IPS-18a (cell line): ENCODE measurements around the gene ARHGDIB.

Experiments
- H3K27ac ChIP-seq: one replicate; pipeline ENCODE4 v1.5.1; 2013; ENCODE audit warnings: low read length
- H3K27me3 ChIP-seq: one replicate; pipeline ENCODE4 v1.6.1; 2013; ENCODE audit warnings: mild to moderate bottlenecking, low read length; ENCODE audit not compliant: control insufficient read depth, insufficient read depth
- H3K36me3 ChIP-seq: one replicate; pipeline ENCODE4 v1.6.1; 2013; ENCODE audit warnings: low read depth, low read length; ENCODE audit not compliant: control insufficient read depth
- H3K4me1 ChIP-seq: one replicate; pipeline ENCODE4 v1.6.1; 2013; ENCODE audit warnings: low read depth, low read length; ENCODE audit not compliant: control insufficient read depth
- H3K4me3 ChIP-seq: one replicate; pipeline ENCODE4 v1.5.1; 2013; ENCODE audit warnings: low read length
- H3K9ac ChIP-seq: one replicate; pipeline ENCODE4 v1.6.1; 2013; ENCODE audit warnings: mild to moderate bottlenecking, low read length, moderate library complexity
- H3K9me3 ChIP-seq: one replicate; pipeline ENCODE4 v1.6.1; 2013; ENCODE audit warnings: low read depth, low read length; ENCODE audit not compliant: control insufficient read depth

ARHGDIB gene

DNA sequence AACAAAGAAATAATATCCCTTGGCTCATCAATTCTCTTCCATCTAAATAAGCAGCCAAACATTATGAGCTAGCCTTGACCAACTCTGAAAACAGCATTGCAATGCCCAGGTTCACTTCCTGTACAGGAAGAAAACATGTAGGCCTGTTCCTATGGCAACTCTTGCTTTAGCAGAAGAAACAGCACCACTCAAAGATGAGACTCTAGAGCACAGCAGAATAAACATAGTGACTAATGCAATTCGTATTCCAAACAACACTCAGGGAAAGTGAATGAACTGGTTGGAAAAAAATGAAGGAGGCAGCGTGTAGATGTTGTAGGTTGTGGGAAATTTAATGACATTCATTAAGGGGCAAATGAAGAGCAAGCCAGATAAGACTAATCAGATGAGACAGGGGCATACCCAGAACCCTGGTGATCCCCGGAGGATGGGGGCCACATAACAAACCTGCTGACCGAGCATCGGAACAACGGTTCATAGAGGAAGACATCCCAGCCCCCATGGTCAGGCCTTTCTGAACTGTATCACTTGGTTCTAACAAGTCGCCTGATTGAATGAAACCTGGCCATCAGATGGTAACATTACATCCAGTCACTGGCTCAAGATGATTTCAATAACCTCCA is 9.0 kb downstream of the ARHGDIB start:
- Histone ChIP-seq H3K4me1 (peaks cover 11% of the 10 kb centered on the region), H3K27me3 (no peaks in the 10 kb centered on the region), H3K4me3 (no peak overlapping the region), H3K9me3 (no peaks in the 10 kb centered on the region), H3K36me3 (no peaks in the 10 kb centered on the region), H3K9ac (no peak overlapping the region), H3K27ac (no peak overlapping the region)

DNA sequence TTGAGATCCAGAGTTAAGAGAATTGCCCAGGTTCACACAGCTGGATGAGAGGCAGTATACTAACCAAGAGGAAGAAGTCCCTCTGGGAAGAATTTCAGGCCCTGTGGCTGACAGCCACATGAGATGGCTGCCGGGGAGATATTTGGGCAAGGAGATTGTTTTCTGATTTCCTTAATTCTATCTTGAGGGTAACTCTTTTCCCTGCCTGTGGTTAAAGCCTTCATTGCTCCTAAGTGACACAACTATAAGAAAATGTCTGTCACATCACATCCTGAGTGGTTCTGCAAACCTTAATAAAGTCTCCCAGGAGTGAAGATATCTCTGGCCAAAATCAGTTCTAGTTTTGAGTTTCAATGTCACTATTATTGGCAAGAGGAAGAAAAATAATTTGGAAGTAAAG is 9.6 kb downstream of the ARHGDIB start:
- H3K9me3 ChIP-seq: no peaks in the 10 kb centered on the region
- no peaks in the 10 kb centered on the region for H3K36me3 ChIP-seq
- no peak overlapping the region for H3K27ac ChIP-seq
- H3K4me1 ChIP-seq: peaks cover 11% of the 10 kb centered on the region
- H3K9ac ChIP-seq: no peak overlapping the region
- H3K4me3 ChIP-seq: no peak overlapping the region
- no peaks in the 10 kb centered on the region for H3K27me3 ChIP-seq

DNA sequence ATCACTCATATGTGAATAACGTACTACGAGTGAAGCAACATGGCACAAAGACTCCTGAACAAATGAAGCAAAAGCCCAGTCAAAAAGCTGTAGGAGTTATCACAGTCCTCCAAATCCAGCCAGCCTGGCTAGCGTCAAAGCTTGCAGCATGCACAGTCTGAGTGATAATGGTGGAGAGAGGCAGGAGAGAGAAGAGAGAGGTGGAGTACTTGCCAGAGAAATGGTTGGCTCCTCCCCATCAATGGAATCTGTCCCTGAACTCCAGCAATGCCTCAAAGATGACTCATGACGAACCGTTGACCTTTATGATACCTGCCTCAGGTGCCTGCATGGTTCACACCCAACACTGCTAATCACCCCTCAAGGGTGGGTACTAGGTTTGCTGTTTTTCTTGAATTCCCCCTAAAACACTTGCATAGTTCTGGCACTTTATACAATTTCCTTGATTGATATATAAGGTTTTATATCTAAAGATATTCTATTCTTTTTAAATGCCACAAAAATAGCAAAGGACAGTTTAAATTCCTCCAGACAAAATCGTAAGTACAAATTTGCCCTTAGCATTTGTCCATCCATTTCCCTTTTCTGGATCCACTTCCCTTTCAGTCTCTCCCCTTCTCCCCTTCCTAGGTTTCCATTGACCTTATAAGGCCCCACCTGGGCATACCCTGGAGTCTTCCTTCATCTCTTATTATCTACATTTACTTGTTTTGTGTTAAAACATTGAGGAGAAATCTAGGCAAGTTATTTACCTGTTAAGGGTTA is 10.2 kb downstream of the ARHGDIB start:
- Histone ChIP-seq H3K9ac (no peak overlapping the region), H3K27ac (no peak overlapping the region), H3K4me3 (no peak overlapping the region), H3K9me3 (no peaks in the 10 kb centered on the region), H3K36me3 (no peaks in the 10 kb centered on the region), H3K4me1 (peaks cover 7% of the 10 kb centered on the region), H3K27me3 (no peaks in the 10 kb centered on the region)

DNA sequence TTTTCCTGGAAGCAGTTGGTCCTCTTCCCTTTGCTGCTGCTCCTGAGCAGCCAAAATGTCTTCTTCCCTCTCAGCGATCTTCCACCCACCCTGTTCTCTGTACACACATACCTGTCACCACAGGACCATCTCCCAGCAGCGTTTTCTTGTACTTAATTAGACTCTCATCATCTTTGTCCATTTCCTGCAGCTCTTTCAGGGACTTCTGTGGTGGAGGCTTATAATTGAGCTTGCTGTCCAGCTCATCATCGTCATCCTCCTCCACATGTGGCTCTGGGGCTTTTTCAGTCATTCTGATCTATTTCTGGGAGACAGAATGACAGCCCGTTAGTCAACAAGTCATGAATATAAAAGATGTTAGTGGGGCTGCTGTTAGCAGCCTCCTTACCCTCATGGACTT is 11.0 kb downstream of the ARHGDIB start:
- no peak overlapping the region for H3K27ac ChIP-seq
- H3K4me1 ChIP-seq: peaks cover 7% of the 10 kb centered on the region
- H3K9ac ChIP-seq: no peak overlapping the region
- no peaks in the 10 kb centered on the region for H3K9me3 ChIP-seq
- H3K36me3 ChIP-seq: no peaks in the 10 kb centered on the region
- H3K27me3 ChIP-seq: no peaks in the 10 kb centered on the region
- H3K4me3 ChIP-seq: no peak overlapping the region

DNA sequence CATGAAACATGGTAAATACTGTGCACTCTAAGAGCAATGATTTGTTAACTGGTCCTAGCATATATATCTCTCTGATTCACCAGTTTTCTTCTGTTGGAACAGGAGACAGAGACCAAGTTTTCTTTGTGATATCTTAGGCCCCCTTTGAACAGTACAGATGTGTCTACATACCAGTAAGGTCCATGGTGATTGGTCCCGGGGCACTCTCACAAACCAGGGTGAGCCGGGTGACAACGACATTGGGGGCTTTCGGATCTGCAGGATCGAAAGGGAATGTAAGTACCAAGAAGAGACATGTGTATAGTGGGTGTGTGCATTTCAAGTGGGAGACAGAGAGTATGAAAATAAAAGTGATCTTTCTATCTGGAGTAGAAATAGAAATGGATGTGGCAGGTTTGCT is 11.8 kb downstream of the ARHGDIB start:
- Histone ChIP-seq H3K27me3 (no peaks in the 10 kb centered on the region), H3K9me3 (no peaks in the 10 kb centered on the region), H3K27ac (no peak overlapping the region), H3K4me3 (no peak overlapping the region), H3K9ac (no peak overlapping the region), H3K4me1 (peaks cover 7% of the 10 kb centered on the region), H3K36me3 (no peaks in the 10 kb centered on the region)

DNA sequence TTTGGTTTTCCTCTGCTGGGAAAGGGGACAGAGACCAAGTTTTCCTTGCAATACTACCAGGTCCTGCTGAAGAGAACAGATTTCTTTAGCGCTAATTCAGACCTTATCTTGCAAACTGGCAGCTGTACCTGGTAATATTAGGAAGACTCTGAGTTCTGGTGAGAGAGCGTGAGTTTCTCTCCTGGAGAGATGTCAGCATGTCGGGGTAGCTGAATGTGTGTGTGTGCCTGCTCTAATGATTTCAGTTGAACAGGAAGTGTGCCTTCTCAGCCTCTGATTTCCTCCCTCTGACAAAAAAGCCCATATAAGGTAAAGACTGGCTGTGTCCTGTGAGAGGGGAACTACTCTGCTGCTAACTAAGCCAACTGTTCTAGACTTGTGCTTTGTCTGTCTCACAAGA is 12.7 kb downstream of the ARHGDIB start:
- no peaks in the 10 kb centered on the region for H3K36me3 ChIP-seq
- H3K9ac ChIP-seq: no peak overlapping the region
- H3K9me3 ChIP-seq: no peaks in the 10 kb centered on the region
- H3K4me1 ChIP-seq: peaks cover 7% of the 10 kb centered on the region
- no peaks in the 10 kb centered on the region for H3K27me3 ChIP-seq
- no peak overlapping the region for H3K4me3 ChIP-seq
- no peak overlapping the region for H3K27ac ChIP-seq

DNA sequence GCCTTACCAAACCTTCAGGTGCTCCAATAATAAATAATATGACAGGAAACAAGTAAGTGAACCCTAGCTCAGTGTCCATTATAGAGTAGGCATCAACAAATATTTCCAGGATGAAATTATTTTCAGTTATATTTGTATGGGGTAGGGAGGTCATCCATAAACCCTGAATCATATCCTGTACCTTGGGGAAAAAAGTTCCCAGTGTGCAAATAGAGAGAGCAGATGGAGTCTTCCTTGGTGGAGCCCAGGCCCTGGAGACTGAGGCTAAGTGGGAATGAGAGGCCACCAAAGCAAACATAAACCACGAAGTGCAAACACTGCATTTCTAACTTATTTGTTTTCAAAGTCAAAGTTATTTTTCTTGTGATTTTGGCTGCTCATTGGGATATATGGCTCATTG is 14.5 kb downstream of the ARHGDIB start:
- Histone ChIP-seq H3K4me3 (no peak overlapping the region), H3K36me3 (no peaks in the 10 kb centered on the region), H3K4me1 (peaks cover 7% of the 10 kb centered on the region), H3K27ac (no peak overlapping the region), H3K9ac (no peak overlapping the region), H3K27me3 (no peaks in the 10 kb centered on the region), H3K9me3 (no peaks in the 10 kb centered on the region)

DNA sequence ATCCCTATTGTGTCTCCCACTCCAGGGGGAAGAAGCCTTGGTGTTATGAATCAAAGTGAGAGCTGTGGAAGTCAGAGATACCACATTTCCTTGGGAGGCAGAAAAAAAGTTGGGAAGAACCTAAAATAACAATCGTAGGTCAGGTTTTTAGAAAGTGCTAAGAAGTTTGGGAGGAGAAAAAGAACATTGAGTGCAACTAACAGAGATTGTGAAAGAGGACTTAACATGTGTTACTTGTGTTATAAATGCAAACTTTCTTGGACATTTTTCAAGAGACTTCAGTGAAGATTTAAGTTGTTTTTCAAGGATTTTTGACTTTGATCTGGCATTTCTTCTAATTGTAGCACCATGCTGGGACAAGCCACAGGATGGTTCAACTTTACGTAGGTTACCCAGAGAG is 15.2 kb downstream of the ARHGDIB start:
- Histone ChIP-seq H3K36me3 (no peaks in the 10 kb centered on the region), H3K27me3 (no peaks in the 10 kb centered on the region), H3K9me3 (no peaks in the 10 kb centered on the region), H3K27ac (no peak overlapping the region), H3K4me1 (peaks cover 7% of the 10 kb centered on the region), H3K9ac (no peak overlapping the region), H3K4me3 (no peak overlapping the region)

DNA sequence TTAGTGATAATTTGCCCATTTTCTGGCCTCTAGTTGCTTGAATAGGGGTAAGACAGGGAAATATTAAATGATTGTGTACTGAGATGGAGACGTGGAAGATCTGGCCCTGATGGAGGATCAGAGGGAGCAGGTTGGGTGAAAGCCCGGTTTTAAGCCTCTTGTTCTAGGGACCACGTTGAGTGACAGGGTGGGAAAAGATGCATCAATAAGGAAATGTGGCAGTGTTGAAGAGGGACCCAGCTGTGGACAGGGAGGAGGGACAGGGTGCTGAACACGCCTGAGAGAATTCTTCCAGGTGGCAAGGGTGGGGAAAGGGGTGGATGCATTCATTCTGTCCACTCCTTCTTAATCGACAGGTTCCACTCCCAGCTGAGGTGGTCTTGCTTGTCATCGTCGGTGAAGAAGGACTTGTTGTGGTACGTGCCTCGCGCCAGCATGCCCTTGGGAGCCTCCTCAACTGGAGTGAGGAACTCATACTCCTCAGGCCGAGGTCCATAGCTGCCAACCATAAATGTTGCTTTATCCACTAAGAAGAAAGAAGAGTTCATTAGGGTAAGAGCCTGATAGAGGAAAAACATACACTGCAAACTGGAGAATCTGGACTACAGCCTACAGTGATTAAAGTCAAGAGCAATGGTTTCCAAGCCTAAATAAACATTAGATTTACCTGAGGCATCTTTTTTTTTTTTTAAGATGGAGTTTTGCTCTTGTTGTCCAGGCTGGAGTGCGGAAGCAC is 19.0 kb downstream of the ARHGDIB start:
- Histone ChIP-seq H3K4me1 (no peaks in the 10 kb centered on the region), H3K36me3 (no peaks in the 10 kb centered on the region), H3K27ac (no peak overlapping the region), H3K9ac (no peak overlapping the region), H3K27me3 (no peaks in the 10 kb centered on the region), H3K9me3 (no peaks in the 10 kb centered on the region), H3K4me3 (no peak overlapping the region)

DNA sequence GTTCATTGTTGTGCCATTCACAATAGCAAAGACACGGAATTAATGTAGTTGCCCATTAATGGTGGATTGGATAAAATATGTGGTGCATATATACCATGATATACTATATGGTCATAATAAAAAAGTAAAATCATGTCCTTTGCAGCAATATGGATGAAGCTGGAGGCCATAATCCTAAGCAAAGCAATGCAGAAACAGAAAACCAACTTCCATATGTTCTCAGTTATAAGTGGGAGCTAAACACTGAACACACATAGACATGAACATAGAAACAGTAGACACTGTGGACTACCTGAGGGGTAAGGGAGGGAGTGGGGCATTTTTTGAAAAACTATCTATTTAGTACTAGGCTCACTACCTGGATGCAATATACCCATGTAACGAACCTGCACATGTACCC is 20.0 kb downstream of the ARHGDIB start:
- no peaks in the 10 kb centered on the region for H3K9me3 ChIP-seq
- no peaks in the 10 kb centered on the region for H3K27me3 ChIP-seq
- no peak overlapping the region for H3K27ac ChIP-seq
- H3K4me3 ChIP-seq: no peak overlapping the region
- H3K36me3 ChIP-seq: no peaks in the 10 kb centered on the region
- no peaks in the 10 kb centered on the region for H3K4me1 ChIP-seq
- no peak overlapping the region for H3K9ac ChIP-seq

DNA sequence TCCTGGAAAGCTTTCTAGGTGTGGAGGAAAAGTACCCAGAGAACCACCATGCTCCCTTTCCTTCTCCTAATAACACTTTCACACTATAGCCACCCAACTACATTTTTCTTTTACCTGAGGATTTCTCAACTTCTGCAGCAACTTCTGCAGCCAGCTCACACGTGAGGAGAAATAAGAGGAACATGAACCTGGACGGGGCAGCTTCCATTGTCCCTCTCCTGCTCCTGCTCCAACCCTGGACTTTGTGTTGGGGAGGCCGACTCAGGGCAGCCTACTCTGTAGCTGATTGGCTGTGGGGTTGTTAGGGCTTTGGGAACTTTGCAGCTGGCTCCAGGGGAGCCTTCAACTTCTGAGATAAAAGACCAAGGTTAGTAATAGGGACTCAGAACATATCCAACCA is 23.1 kb downstream of the ARHGDIB start, which contains the start of gene ERP27:
Gene ERP27 (minus strand): TSS at position 237 of the 400 bp plus-strand sequence. CDS start 29 bp downstream, at position 208.
- Histone ChIP-seq H3K4me1 (no peaks in the 10 kb centered on the region), H3K36me3 (no peaks in the 10 kb centered on the region), H3K27ac (no peak within 1 kb of the TSS), H3K27me3 (no peaks in the 10 kb centered on the region), H3K4me3 (no peak within 1 kb of the TSS), H3K9me3 (no peaks in the 10 kb centered on the region), H3K9ac (no peak within 1 kb of the TSS)
